Superior temporal gyrus (tissue), 1 donor: ENCODE results near the gene PLCD4.
A peak's percentile ranks its signal among the peaks of the same experiment; 100 is the strongest.

Source experiments
- DNase-seq: peaks from one replicate; pipeline ENCODE4 v3.0.0-alpha.2; 2016; ENCODE audit errors: extremely low spot score

Gene PLCD4

GRCh38 chr2:218664653-218665052 is 57.0 kb downstream of the PLCD4 start:
- DNase-seq = no peak

GRCh38 chr2:218671097-218671653 is 63.5 kb downstream of the PLCD4 start:
- DNase-seq = peak; percentile 13

- peak; percentile 92 for DNase-seq
Measured at GRCh38 chr2:218671654-218672566, 64.2 kb downstream of the PLCD4 start, which contains the start of the genes RNF25 and STK36. TSS of gene RNF25 (minus strand) at chr2:218672002. CDS start at chr2:218671970, 32 bp downstream. TSS of gene STK36 (plus strand) at chr2:218672086. CDS start at chr2:218672830, 744 bp downstream.

- DNase-seq = no peak
Measured at GRCh38 chr2:218679119-218679518, 71.4 kb downstream of the PLCD4 start.

GRCh38 chr2:218680061-218680460 is 72.4 kb downstream of the PLCD4 start:
- DNase-seq = no peak
